Caco-2 (cell line): ENCODE measurements around the gene GSG1L. TPM values are rescaled to one million over a fixed set of nuclear protein-coding genes. Genes with fewer than 3 reads are reported as not detected.

Source experiments
- BruUV-seq: library from RNA; stranded (reverse); fragments of 400-500 nt; replicated peaks from 2 replicates; lab custom pipeline; 2021; lab: Mats Ljungman, UMichigan
- CTCF ChIA-PET: fragments of 300-600 bp; sonication (Branson Sonifier 250); formaldehyde crosslinking; loops from one replicate; lab custom pipeline; 2022; ENCODE audit warnings: antibody characterized with exemption; lab: Charles Lee
- POLR2A ChIA-PET: fragments of 300-600 bp; sonication (Branson Sonifier 250); formaldehyde crosslinking; loops from one replicate; lab custom pipeline; 2022; ENCODE audit warnings: antibody characterized with exemption; lab: Charles Lee
- DNase-seq, 2 experiments: peaks; one replicate each; pipeline versions ENCODE4 v3.0.0 to v3.0.0-alpha.2; 2020 to 2022
- H3K27me3 ChIP-seq: replicated peaks from 2 replicates; pipeline ENCODE4 v1.6.0; 2011; ENCODE audit warnings: low read length; ENCODE audit not compliant: control insufficient read depth, insufficient read depth
- H3K36me3 ChIP-seq: 2 replicates; pipeline ENCODE4 v1.5.1; 2011; ENCODE audit warnings: low read length; ENCODE audit not compliant: control insufficient read depth, insufficient read depth
- H3K4me1 ChIP-seq: fragments of 250-450 bp; sonication (Bioruptor Pico); 2 replicates; pipeline ENCODE4 v1.5.1; 2020; ENCODE audit warnings: mild to moderate bottlenecking
- H3K4me3 ChIP-seq: 2 replicates; pipeline ENCODE4 v1.5.1; 2011; ENCODE audit warnings: low read depth, mild to moderate bottlenecking, control low read depth, low read length
- H3K9me3 ChIP-seq: fragments of 250-450 bp; sonication (Bioruptor Pico); 2 replicates; pipeline ENCODE4 v1.5.1; 2020; ENCODE audit warnings: mild to moderate bottlenecking, moderate library complexity
- H3K27ac Mint-ChIP-seq: one replicate; pipeline ENCODE4 v1.8.0; 2022; ENCODE audit warnings: mixed read lengths; ENCODE audit not compliant: unreplicated experiment
- H3K27me3 Mint-ChIP-seq: one replicate; pipeline ENCODE4 v1.8.0; 2022; ENCODE audit warnings: mixed read lengths; ENCODE audit not compliant: insufficient read depth, unreplicated experiment
- H3K36me3 Mint-ChIP-seq: one replicate; pipeline ENCODE4 v1.8.0; 2022; ENCODE audit warnings: mild to moderate bottlenecking, mixed read lengths; ENCODE audit not compliant: insufficient read depth, unreplicated experiment
- H3K4me1 Mint-ChIP-seq: one replicate; pipeline ENCODE4 v1.8.0; 2022; ENCODE audit warnings: low read depth, mixed read lengths; ENCODE audit not compliant: unreplicated experiment
- H3K4me3 Mint-ChIP-seq: one replicate; pipeline ENCODE4 v1.8.0; 2022; ENCODE audit warnings: mild to moderate bottlenecking, moderate library complexity, mixed read lengths; ENCODE audit not compliant: unreplicated experiment
- H3K9me3 Mint-ChIP-seq: one replicate; pipeline ENCODE4 v1.8.0; 2022; ENCODE audit warnings: mixed read lengths; ENCODE audit not compliant: unreplicated experiment
- intact Hi-C: fragments of 100-400 bp; cut with micrococcal nuclease; formaldehyde crosslinking; loops from one replicate; pipeline ENCODE4 v1.10.0; 2022; ENCODE audit not compliant: unreplicated experiment
- total RNA-seq: library from RNA; stranded (reverse); gene quantifications from 2 replicates; pipeline ENCODE4 v1.2.3, GENCODE V29; 2022
- TF ChIP-seq, protein P1 (sequence below), 2 experiments: fragments of 200-600 bp in 1 of 2; IDR thresholded peaks; 1 replicate in 1 of 2; 2 replicates in 1 of 2; pipeline versions ENCODE4 v1.5.1 to v1.8.0; 2011 to 2022; ENCODE audit warnings: antibody characterized with exemption in 1 of 2, control low read depth in 1 of 2, inconsistent platforms in 1 of 2, low read depth in 1 of 2, low read length in 1 of 2, mild to moderate bottlenecking in 1 of 2, moderate library complexity in 1 of 2; ENCODE audit not compliant: insufficient read depth in 1 of 2, severe bottlenecking in 1 of 2, unreplicated experiment in 1 of 2

The GSG1L gene
- total RNA-seq, 1 experiment from 2014 or later = not detected

DNA sequence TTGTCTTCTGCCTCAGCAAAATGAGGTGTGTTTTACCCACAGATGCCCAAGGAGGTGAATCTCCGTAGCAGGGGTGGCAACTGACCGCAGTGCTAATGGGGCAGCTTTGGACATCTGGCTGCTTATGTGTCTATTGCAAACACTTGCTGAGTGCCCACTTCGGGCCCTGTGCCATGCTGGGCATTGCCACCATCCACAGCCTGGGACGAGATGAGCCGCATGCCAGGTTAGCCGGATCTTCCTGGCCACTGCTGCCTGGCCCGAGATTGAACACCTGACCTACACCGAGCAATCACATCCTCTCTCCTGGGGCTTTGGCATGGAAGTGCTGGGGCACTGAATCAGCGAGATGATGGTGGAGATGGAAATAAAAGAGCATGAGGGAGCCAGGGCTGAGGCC is 238.7 kb downstream of the GSG1L start:
- intact Hi-C loops = no loop called here
- Histone ChIP-seq H3K9me3 (no peaks in the 10 kb centered on the region), H3K36me3 (no peaks in the 10 kb centered on the region), H3K4me1 (peaks cover 8% of the 10 kb centered on the region; the same call in 1 of the 2 replicates), H3K4me3 (no peak overlapping the region), H3K27me3 (no peaks in the 10 kb centered on the region; the same call in 1 of the 2 replicates)
- H3K27me3 Mint-ChIP-seq = peaks cover 8% of the 10 kb centered on the region
- H3K9me3 Mint-ChIP-seq = no peaks in the 10 kb centered on the region
- POLR2A ChIA-PET = no interaction called here
- no peak overlapping the region for H3K27ac Mint-ChIP-seq
- TF ChIP-seq, protein P1, sequence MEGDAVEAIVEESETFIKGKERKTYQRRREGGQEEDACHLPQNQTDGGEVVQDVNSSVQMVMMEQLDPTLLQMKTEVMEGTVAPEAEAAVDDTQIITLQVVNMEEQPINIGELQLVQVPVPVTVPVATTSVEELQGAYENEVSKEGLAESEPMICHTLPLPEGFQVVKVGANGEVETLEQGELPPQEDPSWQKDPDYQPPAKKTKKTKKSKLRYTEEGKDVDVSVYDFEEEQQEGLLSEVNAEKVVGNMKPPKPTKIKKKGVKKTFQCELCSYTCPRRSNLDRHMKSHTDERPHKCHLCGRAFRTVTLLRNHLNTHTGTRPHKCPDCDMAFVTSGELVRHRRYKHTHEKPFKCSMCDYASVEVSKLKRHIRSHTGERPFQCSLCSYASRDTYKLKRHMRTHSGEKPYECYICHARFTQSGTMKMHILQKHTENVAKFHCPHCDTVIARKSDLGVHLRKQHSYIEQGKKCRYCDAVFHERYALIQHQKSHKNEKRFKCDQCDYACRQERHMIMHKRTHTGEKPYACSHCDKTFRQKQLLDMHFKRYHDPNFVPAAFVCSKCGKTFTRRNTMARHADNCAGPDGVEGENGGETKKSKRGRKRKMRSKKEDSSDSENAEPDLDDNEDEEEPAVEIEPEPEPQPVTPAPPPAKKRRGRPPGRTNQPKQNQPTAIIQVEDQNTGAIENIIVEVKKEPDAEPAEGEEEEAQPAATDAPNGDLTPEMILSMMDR (IDR thresholded peaks at IDR 0.05; ENCODE audit: insufficient read depth in 1 of 2, low read depth in 1 of 2, low read length in 1 of 2, severe bottlenecking in 1 of 2, unreplicated experiment in 1 of 2) = no peak
- CTCF ChIA-PET = no interaction called here
- no peaks in the 10 kb centered on the region for H3K4me1 Mint-ChIP-seq
- no peaks in the 10 kb centered on the region for H3K36me3 Mint-ChIP-seq
- H3K4me3 Mint-ChIP-seq = no peak overlapping the region
- BruUV-seq = no TSS peak
- no peak for DNase-seq

DNA sequence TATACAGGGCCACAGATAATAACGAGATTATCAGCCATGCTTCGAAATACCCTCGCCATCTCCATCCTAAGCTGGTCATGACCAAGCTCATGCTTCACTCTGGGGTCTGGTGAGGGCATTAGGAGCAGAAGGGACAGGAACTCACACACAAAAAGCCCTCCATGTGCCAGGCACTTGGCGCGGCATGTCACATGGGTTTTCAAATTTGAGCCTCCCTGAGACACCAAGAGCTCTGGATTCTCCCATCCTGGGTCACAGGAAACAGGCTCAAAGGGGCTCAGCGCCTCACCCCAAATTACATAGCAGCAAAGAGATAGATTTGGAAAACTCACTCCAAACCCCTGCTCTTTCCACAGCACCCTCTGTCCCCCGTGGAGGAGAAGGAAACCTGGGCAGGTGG is 239.5 kb downstream of the GSG1L start:
- Histone ChIP-seq H3K36me3 (no peaks in the 10 kb centered on the region), H3K9me3 (no peaks in the 10 kb centered on the region), H3K4me1 (peaks cover 8% of the 10 kb centered on the region; the same call in 1 of the 2 replicates), H3K4me3 (no peak overlapping the region), H3K27me3 (no peaks in the 10 kb centered on the region; the same call in 1 of the 2 replicates)
- BruUV-seq = no TSS peak
- peaks cover 14% of the 10 kb centered on the region for H3K27me3 Mint-ChIP-seq
- no peak for DNase-seq
- POLR2A ChIA-PET = no interaction called here
- no peak overlapping the region for H3K27ac Mint-ChIP-seq
- no peak overlapping the region for H3K4me3 Mint-ChIP-seq
- H3K9me3 Mint-ChIP-seq = no peaks in the 10 kb centered on the region
- H3K36me3 Mint-ChIP-seq = no peaks in the 10 kb centered on the region
- H3K4me1 Mint-ChIP-seq = no peaks in the 10 kb centered on the region
- TF ChIP-seq, protein P1 (IDR thresholded peaks at IDR 0.05; ENCODE audit: insufficient read depth in 1 of 2, low read depth in 1 of 2, low read length in 1 of 2, severe bottlenecking in 1 of 2, unreplicated experiment in 1 of 2) = no peak
- CTCF ChIA-PET = no interaction called here
- intact Hi-C loops = no loop called here

DNA sequence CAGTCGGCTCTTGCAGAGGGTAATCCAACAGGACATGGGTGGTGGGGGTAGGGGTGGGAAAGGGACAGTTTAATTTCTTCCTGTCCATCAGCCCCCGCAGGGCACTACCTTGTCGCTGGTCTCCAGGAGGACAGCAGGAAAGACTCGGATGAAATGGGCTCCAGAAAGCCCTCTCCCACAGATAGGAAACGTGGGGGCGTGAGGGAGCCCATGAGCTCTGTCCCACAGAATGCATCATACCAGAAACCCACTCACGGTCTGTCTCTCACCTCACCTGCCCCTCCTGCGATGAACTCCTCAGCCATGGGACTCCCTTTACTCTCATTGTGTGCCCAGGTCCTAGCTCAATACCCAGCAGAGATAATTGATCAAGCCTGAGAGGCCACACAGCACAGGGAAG is 240.1 kb downstream of the GSG1L start:
- Mint-ChIP-seq H3K4me1 (no peaks in the 10 kb centered on the region), H3K36me3 (no peaks in the 10 kb centered on the region), H3K9me3 (no peaks in the 10 kb centered on the region), H3K4me3 (no peak overlapping the region), H3K27me3 (peaks cover 15% of the 10 kb centered on the region), H3K27ac (no peak overlapping the region)
- CTCF ChIA-PET = no interaction called here
- intact Hi-C loops = no loop called here
- BruUV-seq = no TSS peak
- Histone ChIP-seq H3K36me3 (no peaks in the 10 kb centered on the region), H3K27me3 (no peaks in the 10 kb centered on the region; the same call in 1 of the 2 replicates), H3K4me3 (no peak overlapping the region), H3K9me3 (no peaks in the 10 kb centered on the region), H3K4me1 (peaks cover 8% of the 10 kb centered on the region; the same call in 1 of the 2 replicates)
- TF ChIP-seq, protein P1 (IDR thresholded peaks at IDR 0.05; ENCODE audit: insufficient read depth in 1 of 2, low read depth in 1 of 2, low read length in 1 of 2, severe bottlenecking in 1 of 2, unreplicated experiment in 1 of 2) = no peak
- DNase-seq = no peak
- POLR2A ChIA-PET = no interaction called here
